ENCODE measurements around the gene FKBP14.

- no peak for TF ChIP-seq CTCF (conservative IDR thresholded peaks at IDR 0.05)
- TF ChIP-seq EZH2 (IDR thresholded peaks at IDR 0.05; ENCODE audit: low read depth): no peak
Observed at GRCh38 chr7:30003098-30003497, 23.4 kb downstream of the FKBP14 start.
